Fibroblast of lung (primary cell): ENCODE results near the gene MYMX. TPM values are rescaled to one million over a fixed set of nuclear protein-coding genes. Genes with fewer than 3 reads are reported as not detected.

Source experiments
- DNase-seq, 2 donors: peaks; one replicate each; pipeline versions ENCODE4 v3.0.0 to v3.0.0-alpha.2; 2010; ENCODE audit warnings: low read depth in 2 of 2
- H2AFZ ChIP-seq: 2 replicates; pipeline ENCODE4 v1.5.1; 2012; ENCODE audit warnings: low read length, control low read depth, inconsistent platforms
- H3K27ac ChIP-seq: 2 replicates; pipeline ENCODE4 v1.5.1; 2011; ENCODE audit warnings: low read length, control low read depth; ENCODE audit not compliant: insufficient read depth
- H3K27me3 ChIP-seq: 2 replicates; pipeline ENCODE4 v1.5.1; 2011; ENCODE audit warnings: mild to moderate bottlenecking, low read length; ENCODE audit not compliant: control insufficient read depth, insufficient read depth
- H3K36me3 ChIP-seq: 2 replicates; pipeline ENCODE4 v1.5.1; 2011; ENCODE audit warnings: low read length; ENCODE audit not compliant: control insufficient read depth, insufficient read depth
- H3K4me1 ChIP-seq: 2 replicates; pipeline ENCODE4 v1.5.1; 2011; ENCODE audit warnings: low read length; ENCODE audit not compliant: control insufficient read depth, insufficient read depth; ENCODE audit errors: extremely low read depth
- H3K4me2 ChIP-seq: 2 replicates; pipeline ENCODE4 v1.5.1; 2011; ENCODE audit warnings: low read length, control low read depth; ENCODE audit not compliant: insufficient read depth; ENCODE audit errors: extremely low read depth
- H3K4me3 ChIP-seq, 4 experiments: fragments of 200-600 bp in 1 of 4; sonication (generic) in 1 of 4; replicated peaks in 1 of 4; 2 replicates each; pipeline ENCODE4 v1.5.1; 2011 to 2016; ENCODE audit warnings: low read length in 4 of 4, low read depth in 3 of 4, mild to moderate bottlenecking in 3 of 4, control low read depth in 2 of 4, inconsistent platforms in 1 of 4, mixed read lengths in 1 of 4; ENCODE audit not compliant: insufficient read depth in 1 of 4; ENCODE audit errors: control extremely low read depth in 1 of 4
- H3K79me2 ChIP-seq: 2 replicates; pipeline ENCODE4 v1.5.1; 2012; ENCODE audit warnings: mild to moderate bottlenecking, low read length, inconsistent platforms; ENCODE audit not compliant: control insufficient read depth, insufficient read depth
- H3K9ac ChIP-seq: 2 replicates; pipeline ENCODE4 v1.5.1; 2011; ENCODE audit warnings: mild to moderate bottlenecking, low read length, control low read depth; ENCODE audit not compliant: insufficient read depth
- H3K9me3 ChIP-seq: 2 replicates; pipeline ENCODE4 v1.5.1; 2012; ENCODE audit warnings: low read depth, low read length; ENCODE audit not compliant: control insufficient read depth, insufficient read depth
- H4K20me1 ChIP-seq: 2 replicates; pipeline ENCODE4 v1.5.1; 2011; ENCODE audit warnings: low read length; ENCODE audit not compliant: control insufficient read depth, insufficient read depth; ENCODE audit errors: extremely low read depth
- CTCF ChIP-seq, 2 donors: IDR thresholded peaks in 1 of 2; conservative IDR thresholded peaks in 1 of 2; 1 replicate in 1 of 2; 2 replicates in 1 of 2; pipeline ENCODE4 v1.5.1; 2011 to 2012; ENCODE audit warnings: low read length in 2 of 2, control low read depth in 1 of 2, inconsistent platforms in 1 of 2, low read depth in 1 of 2, mild to moderate bottlenecking in 1 of 2
- EZH2 ChIP-seq: IDR thresholded peaks from 2 replicates; pipeline ENCODE4 v1.5.1; 2012; ENCODE audit warnings: low read length, control low read depth, mild to moderate bottlenecking; ENCODE audit errors: missing control alignments
- polyA plus RNA-seq, 2 donors: library from polyadenylated mRNA; depleted of rRNA in 1 of 2; stranded (reverse) in 1 of 2; unstranded in 1 of 2; fragments of >200 nt; gene quantifications; 2 replicates each; pipeline ENCODE4 v1.2.1, GENCODE V29; 2011 to 2012; ENCODE audit warnings: missing spikeins in 1 of 2
- total RNA-seq: library from RNA; depleted of rRNA; stranded (reverse); fragments of >200 nt; gene quantifications from 2 replicates; pipeline ENCODE4 v1.2.1, GENCODE V29; 2014

The MYMX gene
- total and polyA plus RNA-seq, 2 donors (not counting 1 experiment from before 2014, with no cell fraction given), result not detected

GRCh38 chr6:44260451-44261297, 43.9 kb downstream of the MYMX start:
- no peak for DNase-seq
- Histone ChIP-seq H3K36me3 (peaks cover 4% of the 10 kb centered on the region), H3K9ac (no peak overlapping the region), H3K9me3 (no peaks in the 10 kb centered on the region), H3K4me1 (peaks cover 12% of the 10 kb centered on the region), H4K20me1 (no peaks in the 10 kb centered on the region), H3K4me2 (no peak overlapping the region), H2AFZ (no peak overlapping the region), H3K79me2 (peaks cover 14% of the 10 kb centered on the region), H3K27me3 (no peaks in the 10 kb centered on the region), H3K4me3 (no peak overlapping the region), H3K27ac (no peak overlapping the region)
- no peak for TF ChIP-seq EZH2
- TF ChIP-seq CTCF (conservative IDR thresholded peaks at IDR 0.05 in 1 of 2, IDR thresholded peaks at IDR 0.05 in 1 of 2; ENCODE audit: low read depth in 1 of 2, low read length in 2 of 2), result no peak

- Histone ChIP-seq H3K4me3 (no peak overlapping the region), H2AFZ (no peak overlapping the region), H3K9ac (no peak overlapping the region), H3K27ac (no peak overlapping the region), H3K36me3 (peaks cover 2% of the 10 kb centered on the region), H4K20me1 (no peaks in the 10 kb centered on the region), H3K9me3 (no peaks in the 10 kb centered on the region), H3K4me2 (no peak overlapping the region), H3K4me1 (peaks cover 7% of the 10 kb centered on the region), H3K79me2 (peaks cover 5% of the 10 kb centered on the region), H3K27me3 (no peaks in the 10 kb centered on the region)
- TF ChIP-seq EZH2 (no peak), CTCF (conservative IDR thresholded peaks at IDR 0.05 in 1 of 2, IDR thresholded peaks at IDR 0.05 in 1 of 2; ENCODE audit: low read depth in 1 of 2, low read length in 2 of 2) (no peak)
- DNase-seq, result no peak
These were observed 44.9 kb downstream of the MYMX start for GRCh38 chr6:44261581-44261980.

GRCh38 chr6:44262467-44263353, 46.0 kb downstream of the MYMX start:
- TF ChIP-seq EZH2 (no peak), CTCF (conservative IDR thresholded peaks at IDR 0.05 in 1 of 2, IDR thresholded peaks at IDR 0.05 in 1 of 2; ENCODE audit: low read depth in 1 of 2, low read length in 2 of 2) (no peak)
- peak overlapping the region; percentile 0 for H3K4me2 ChIP-seq
- H2AFZ ChIP-seq, result no peak overlapping the region
- no peak overlapping the region for H3K9ac ChIP-seq
- no peak overlapping the region for H3K27ac ChIP-seq
- H3K36me3 ChIP-seq, result peaks cover 2% of the 10 kb centered on the region
- H3K4me3 ChIP-seq, result peak overlapping the region in 2 of 4 experiments; percentile 3 to 86
- H3K27me3 ChIP-seq, result peaks cover 2% of the 10 kb centered on the region
- H4K20me1 ChIP-seq, result no peaks in the 10 kb centered on the region
- no peaks in the 10 kb centered on the region for H3K9me3 ChIP-seq
- H3K79me2 ChIP-seq, result no peaks in the 10 kb centered on the region
- no peak for DNase-seq
- peaks cover 7% of the 10 kb centered on the region for H3K4me1 ChIP-seq
